Measurements from ENCODE around the gene PDIA4. TPM values are rescaled to one million over a fixed set of nuclear protein-coding genes. Genes with fewer than 3 reads are reported as not detected.

The PDIA4 gene
- total and polyA plus RNA-seq, 5 donors, result 24.4 to 69.2 (median 43.8) TPM

Other genes with a start within 250 kb of the PDIA4 start
- 1 to 10 TPM; 1.2 to 1.7 (median 1.2) TPM for gene EZH2, start 144.2 kb downstream of the PDIA4 start, total RNA-seq
- gene EZH2, start 144.2 kb downstream of the PDIA4 start, polyA plus RNA-seq, result 0.68 TPM
- 1 to 10 TPM; 2.5 to 4.1 (median 3.3) TPM for gene ZNF786, start 62.2 kb upstream of the PDIA4 start, total RNA-seq
- 2.1 TPM for gene ZNF786, start 62.2 kb upstream of the PDIA4 start, polyA plus RNA-seq
- under 1 TPM; 0.72 to 0.99 (median 0.81) TPM for gene ZNF425, start 97.8 kb upstream of the PDIA4 start, total RNA-seq
- 0.50 TPM for gene ZNF425, start 97.8 kb upstream of the PDIA4 start, polyA plus RNA-seq
- 10 to 100 TPM in 1 of 4 donors, 1 to 10 TPM in 3; 7.6 to 10.3 (median 8.7) TPM for gene ZNF398, start 118.9 kb upstream of the PDIA4 start, total RNA-seq
- gene ZNF398, start 118.9 kb upstream of the PDIA4 start, polyA plus RNA-seq, result 2.5 TPM
- gene ZNF282, start 167.0 kb upstream of the PDIA4 start, total RNA-seq, result 10 to 100 TPM; 13.6 to 14.6 (median 13.9) TPM
- 8.0 TPM for gene ZNF282, start 167.0 kb upstream of the PDIA4 start, polyA plus RNA-seq
- 1 to 10 TPM; 4.5 to 5.7 (median 5.3) TPM for gene ZNF212, start 211.1 kb upstream of the PDIA4 start, total RNA-seq
- gene ZNF212, start 211.1 kb upstream of the PDIA4 start, polyA plus RNA-seq, result 4.7 TPM
- 1 to 10 TPM; 6.4 to 7.4 (median 6.9) TPM for gene ZNF783, start 233.7 kb upstream of the PDIA4 start, total RNA-seq
- gene ZNF783, start 233.7 kb upstream of the PDIA4 start, polyA plus RNA-seq, result 3.5 TPM